Activated CD8-positive, alpha-beta memory T cell treated with anti-CD3 and anti-CD28 coated beads, Interleukin-2, amount 10 ng/mL, durations not matched to agents 7 days and 5 days (primary cell): ENCODE measurements around the gene TRABD2A. TPM values are rescaled to one million over a fixed set of nuclear protein-coding genes. Genes with fewer than 3 reads are reported as not detected.

Experiments
- ATAC-seq: fragments of 150-1000 bp; cut with Tn5 transposase; one replicate; pipeline ENCODE4 v1.10.0; 2021; ENCODE audit warnings: moderate library complexity
- CTCF ChIA-PET: fragments of 350-600 bp; sonication (Branson Sonifier 250); formaldehyde crosslinking; loops from one replicate; lab custom pipeline; 2021; ENCODE audit warnings: antibody characterized with exemption; lab: Charles Lee
- DNase-seq: peaks from one replicate; pipeline ENCODE4 v3.0.0-alpha.2; 2020
- H3K27ac Mint-ChIP-seq: one replicate; pipeline ENCODE4 v1.8.0; 2021; ENCODE audit warnings: mild to moderate bottlenecking, mixed read lengths
- H3K27me3 Mint-ChIP-seq: one replicate; pipeline ENCODE4 v1.8.0; 2021; ENCODE audit warnings: mixed read lengths
- H3K36me3 Mint-ChIP-seq: one replicate; pipeline ENCODE4 v1.8.0; 2021; ENCODE audit warnings: mild to moderate bottlenecking, mixed read lengths
- H3K4me1 Mint-ChIP-seq: one replicate; pipeline ENCODE4 v1.8.0; 2021; ENCODE audit warnings: mixed read lengths
- H3K4me3 Mint-ChIP-seq: one replicate; pipeline ENCODE4 v1.8.0; 2021; ENCODE audit warnings: mild to moderate bottlenecking, moderate library complexity, mixed read lengths
- H3K9me3 Mint-ChIP-seq: one replicate; pipeline ENCODE4 v1.8.0; 2022; ENCODE audit warnings: low read depth, mixed read lengths
- total RNA-seq, 2 experiments: library from RNA; stranded (reverse); gene quantifications; one replicate each; pipeline ENCODE4 v1.2.3, GENCODE V29; 2021

TRABD2A gene
- total RNA-seq, 2 experiments from 2014 or later, result 30.2 to 32.4 TPM

DNA sequence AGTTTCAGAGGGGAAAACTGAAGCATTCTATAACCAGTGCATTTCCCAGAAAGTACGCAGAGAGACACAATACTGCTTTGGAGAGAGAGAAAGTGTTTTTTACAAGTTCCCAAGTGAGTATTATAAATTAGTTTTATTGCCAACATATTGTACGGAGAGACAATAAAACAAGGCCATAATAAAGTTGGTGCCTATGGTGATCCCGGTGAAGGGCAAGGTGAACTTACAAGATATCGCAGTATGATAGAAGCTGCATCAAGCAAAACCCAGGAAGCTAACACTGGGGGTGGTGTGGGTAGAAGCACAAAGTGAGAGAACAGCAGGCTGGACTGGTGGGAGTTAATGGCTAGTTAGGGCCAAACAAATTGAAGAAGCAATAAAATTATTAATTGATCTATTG is 32.1 kb upstream of the TRABD2A start:
- CTCF ChIA-PET, result interaction anchor here (2.1 kb wide), 1 partner anchor 13 kb away, joined by 18 read pairs; no protein-coding TSS in a partner anchor
- peaks cover 30% of the 10 kb centered on the region for H3K4me1 Mint-ChIP-seq
- H3K9me3 Mint-ChIP-seq, result peaks cover 14% of the 10 kb centered on the region
- DNase-seq (no peak), ATAC-seq (no peak)
- H3K36me3 Mint-ChIP-seq, result peaks cover 26% of the 10 kb centered on the region
- H3K27ac Mint-ChIP-seq, result no peak overlapping the region
- H3K27me3 Mint-ChIP-seq, result no peaks in the 10 kb centered on the region
- no peak overlapping the region for H3K4me3 Mint-ChIP-seq

DNA sequence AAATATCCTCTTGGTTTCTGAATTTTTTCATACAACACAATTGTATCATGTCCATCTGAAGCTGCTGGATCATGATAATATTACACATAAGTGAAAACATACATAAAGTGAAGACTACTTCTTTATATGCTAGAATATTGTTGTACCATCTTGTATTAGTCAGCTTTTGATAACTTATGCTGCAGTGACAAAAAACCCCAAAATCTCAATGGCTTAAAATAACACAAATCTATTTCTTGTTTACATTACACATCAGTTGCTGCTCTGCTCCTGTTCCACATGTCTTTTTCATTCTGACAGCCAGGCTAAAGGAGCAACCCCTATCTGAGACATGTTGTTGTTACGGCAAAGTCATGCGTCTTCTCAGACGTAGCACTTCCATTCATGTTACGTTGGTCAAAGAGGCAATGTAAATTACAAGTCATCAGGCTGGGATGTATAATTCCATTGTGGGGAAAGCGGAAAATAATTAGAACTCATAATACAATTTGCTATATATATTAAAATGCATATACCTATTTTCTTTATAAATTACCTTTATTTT is 30.3 kb upstream of the TRABD2A start:
- H3K27ac Mint-ChIP-seq, result no peak overlapping the region
- H3K9me3 Mint-ChIP-seq, result peaks cover 14% of the 10 kb centered on the region
- peaks cover 40% of the 10 kb centered on the region for H3K36me3 Mint-ChIP-seq

DNA sequence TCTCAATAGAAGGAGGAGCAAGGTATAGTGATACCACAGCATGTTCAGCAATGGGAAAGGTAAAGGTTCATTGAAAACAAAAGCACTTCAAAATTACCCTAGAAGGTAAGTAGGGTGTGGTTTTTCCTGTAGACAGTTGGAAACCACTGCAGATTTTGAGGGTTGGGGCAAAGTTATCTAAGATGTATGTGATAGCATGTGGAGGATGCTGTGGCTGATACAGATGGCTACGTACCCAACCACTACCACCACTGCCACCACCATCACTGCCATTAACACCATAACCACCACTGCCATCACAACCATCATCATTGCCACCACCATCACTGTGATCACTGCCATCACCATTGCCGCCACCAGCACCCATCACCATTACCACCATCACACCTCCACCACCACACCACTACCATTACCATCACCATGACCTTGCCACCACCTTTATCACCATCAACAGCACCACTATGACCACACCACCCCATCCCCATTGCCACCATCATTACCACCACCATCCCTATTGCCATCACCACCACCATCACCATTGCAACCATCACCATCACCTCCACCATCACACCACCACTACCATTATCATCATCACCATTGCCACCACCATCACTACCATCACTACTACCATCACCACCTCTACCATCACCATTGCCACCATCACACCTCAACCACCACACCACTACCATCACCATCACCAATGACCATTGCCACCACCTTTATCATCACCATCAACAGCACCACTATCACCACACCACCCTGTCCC is 28.2 kb upstream of the TRABD2A start:
- Mint-ChIP-seq H3K4me1 (peaks cover 48% of the 10 kb centered on the region), H3K27me3 (no peaks in the 10 kb centered on the region)
- CTCF ChIA-PET, result interaction anchor here (3.6 to 7.9 kb wide), 3 partner anchors 16 to 28 kb away, joined by 23 to 116 read pairs (median 26); partner anchors contain the start of gene TRABD2A

More for the DNA sequence above, 30.3 kb upstream of the TRABD2A start:
- CTCF ChIA-PET, result interaction anchor here (1.5 to 2.1 kb wide), 2 partner anchors 15 to 29 kb away, joined by 4 to 18 read pairs; no protein-coding TSS in a partner anchor
- DNase-seq (peak; percentile 35), ATAC-seq (no peak)
- H3K4me1 Mint-ChIP-seq, result peaks cover 41% of the 10 kb centered on the region
- H3K27me3 Mint-ChIP-seq, result no peaks in the 10 kb centered on the region
- H3K4me3 Mint-ChIP-seq, result no peak overlapping the region

DNA sequence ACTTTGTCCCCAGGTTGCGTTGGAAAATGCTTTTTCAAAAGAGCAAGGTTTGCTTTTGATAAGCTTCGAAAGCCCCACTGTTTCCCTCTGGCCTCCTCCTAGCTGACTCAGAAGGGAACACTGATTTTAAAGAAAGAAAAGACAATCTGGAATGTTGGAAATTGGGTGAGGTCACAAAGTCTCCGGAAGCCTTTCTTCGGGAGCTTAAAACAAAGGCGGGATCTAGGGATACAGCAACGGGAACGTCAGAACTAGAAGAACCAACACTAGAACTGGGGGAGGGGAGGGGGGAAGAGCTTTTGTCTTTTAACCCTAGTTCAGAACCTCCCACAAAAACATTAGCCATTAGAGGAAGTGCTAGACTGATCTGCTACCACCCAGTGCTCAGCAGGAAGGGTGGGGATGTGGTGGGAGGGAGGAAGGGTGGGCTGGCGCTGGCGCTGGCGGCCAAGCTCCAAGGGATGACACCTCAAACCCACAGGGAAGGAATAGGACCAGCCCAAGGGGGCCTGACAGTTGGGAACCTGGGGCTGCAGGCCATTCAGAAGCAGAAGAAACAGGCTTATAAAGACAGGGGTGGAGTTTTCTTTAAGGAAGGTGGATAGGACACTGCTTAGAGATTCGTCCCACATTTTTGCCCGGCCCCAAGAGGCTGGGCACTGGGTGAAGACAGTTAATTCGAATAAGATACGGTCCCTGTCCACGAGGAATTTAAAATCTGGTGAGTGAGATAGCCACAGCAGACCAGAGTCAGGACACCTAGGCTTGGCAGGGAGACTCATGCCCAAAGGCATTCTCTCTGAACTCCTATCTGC is 26.2 kb upstream of the TRABD2A start:
- H3K4me1 Mint-ChIP-seq, result peaks cover 64% of the 10 kb centered on the region
- peaks cover 55% of the 10 kb centered on the region for H3K36me3 Mint-ChIP-seq
- DNase-seq (peak; percentile 84), ATAC-seq (peak; percentile 40)
- no peaks in the 10 kb centered on the region for H3K27me3 Mint-ChIP-seq
- CTCF ChIA-PET, result interaction anchor here (0.7 to 7.9 kb wide), 12 partner anchors 9 to 152 kb away, joined by 3 to 116 read pairs (median 6); partner anchors contain the start of gene TRABD2A
- H3K9me3 Mint-ChIP-seq, result peaks cover 14% of the 10 kb centered on the region
- H3K4me3 Mint-ChIP-seq, result peak overlapping the region; percentile 85
- H3K27ac Mint-ChIP-seq, result peak overlapping the region; percentile 91

More for the DNA sequence above, 28.2 kb upstream of the TRABD2A start:
- Mint-ChIP-seq H3K27ac (peak overlapping the region; percentile 91), H3K9me3 (peaks cover 14% of the 10 kb centered on the region), H3K4me3 (peak overlapping the region; percentile 44), H3K36me3 (peaks cover 45% of the 10 kb centered on the region)
- ATAC-seq (peak; percentile 4), DNase-seq (peak; percentile 83)

GRCh38 chr2:84906108-84906899 is 25.4 kb upstream of the TRABD2A start:
- CTCF ChIA-PET, result interaction anchor here (0.8 to 7.9 kb wide), 13 partner anchors 8 to 165 kb away, joined by 3 to 116 read pairs (median 5); partner anchors contain the start of gene TRABD2A
- H3K4me3 Mint-ChIP-seq, result peak overlapping the region; percentile 85
- peak; percentile 13 for ATAC-seq

DNA sequence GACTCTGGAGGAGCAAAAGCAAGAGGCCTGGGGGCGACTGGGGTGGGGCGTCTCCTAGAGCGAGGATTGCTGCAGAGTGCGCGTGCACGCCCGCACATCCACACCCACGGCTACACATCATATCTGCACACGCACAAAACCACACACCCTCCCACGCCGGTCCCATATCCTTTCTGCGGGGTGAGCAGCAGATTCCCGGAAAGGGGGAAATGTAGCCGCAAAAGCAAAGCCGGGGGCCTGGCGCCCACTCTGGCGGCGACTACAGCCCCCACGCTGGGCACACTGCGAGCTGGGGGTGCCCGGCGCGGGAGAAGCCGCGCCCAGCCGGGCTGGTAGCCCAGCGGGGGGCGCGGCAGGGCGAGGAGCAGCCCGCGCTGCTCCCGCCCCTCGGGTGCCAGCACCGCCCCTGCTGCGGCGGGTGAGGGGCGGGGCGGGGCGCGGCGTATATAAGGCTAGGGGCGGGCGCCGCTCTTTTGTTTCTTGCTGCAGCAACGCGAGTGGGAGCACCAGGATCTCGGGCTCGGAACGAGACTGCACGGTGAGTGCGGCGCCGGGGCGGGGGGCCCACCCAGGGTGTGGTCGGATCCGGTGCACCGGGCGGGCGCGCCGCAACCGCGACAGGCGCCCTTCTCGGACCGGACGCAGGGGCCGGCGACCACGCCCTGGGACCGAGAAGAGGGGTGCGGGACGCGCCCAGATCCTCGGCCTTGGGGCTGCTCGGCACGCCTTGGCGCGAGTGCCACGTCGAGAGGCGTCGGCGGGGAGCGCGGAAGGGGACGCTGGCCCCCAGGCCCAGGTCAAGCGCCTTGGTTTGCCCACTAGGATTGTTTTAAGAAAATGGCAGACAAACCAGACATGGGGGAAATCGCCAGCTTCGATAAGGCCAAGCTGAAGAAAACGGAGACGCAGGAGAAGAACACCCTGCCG is 24.6 kb upstream of the TRABD2A start, which contains the start of gene TMSB10:
Gene TMSB10 (plus strand): TSS at position 476 of the 927 bp plus-strand sequence.
- H3K36me3 Mint-ChIP-seq, result peaks cover 60% of the 10 kb centered on the region

More at GRCh38 chr2:84906108-84906899, 25.4 kb upstream of the TRABD2A start:
- peaks cover 14% of the 10 kb centered on the region for H3K9me3 Mint-ChIP-seq
- peak; percentile 80 for DNase-seq
- H3K27me3 Mint-ChIP-seq, result no peaks in the 10 kb centered on the region
- H3K36me3 Mint-ChIP-seq, result peaks cover 58% of the 10 kb centered on the region
- peak overlapping the region; percentile 91 for H3K27ac Mint-ChIP-seq
- H3K4me1 Mint-ChIP-seq, result peaks cover 67% of the 10 kb centered on the region

DNA sequence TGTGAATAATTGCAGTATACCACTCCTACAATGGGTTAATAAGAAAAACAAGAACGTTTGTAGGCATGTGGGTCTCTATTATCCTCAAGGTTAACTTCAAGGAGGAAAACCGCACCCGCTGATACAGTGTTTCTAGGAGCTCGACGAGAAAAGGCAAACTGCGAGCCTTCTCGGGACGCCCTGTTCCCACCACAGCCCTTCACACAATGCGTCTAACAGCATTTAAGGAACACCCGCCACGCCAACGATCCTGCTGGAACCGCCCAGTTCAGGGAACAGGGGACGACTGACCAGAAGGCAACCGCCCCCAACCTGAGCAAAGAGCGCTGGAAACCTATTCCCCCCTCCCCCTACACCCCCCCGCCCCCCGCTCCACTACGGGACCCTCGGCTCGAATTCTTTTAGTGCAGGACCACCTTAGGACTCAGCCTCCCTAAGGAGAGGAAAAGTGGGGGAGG is 23.9 kb upstream of the TRABD2A start:
- Mint-ChIP-seq H3K27ac (peak overlapping the region; percentile 88), H3K9me3 (peaks cover 10% of the 10 kb centered on the region), H3K4me3 (peak overlapping the region; percentile 85), H3K36me3 (peaks cover 56% of the 10 kb centered on the region), H3K27me3 (no peaks in the 10 kb centered on the region), H3K4me1 (peaks cover 72% of the 10 kb centered on the region)
- ATAC-seq (no peak), DNase-seq (peak; percentile 64)
- CTCF ChIA-PET, result interaction anchor here (0.7 to 7.9 kb wide), 7 partner anchors 8 to 415 kb away, joined by 3 to 116 read pairs (median 4); partner anchors contain the start of gene TRABD2A

More for the DNA sequence above, 24.6 kb upstream of the TRABD2A start, which contains the start of gene TMSB10:
- ATAC-seq (peak; percentile 73), DNase-seq (peak; percentile 91)
- H3K4me3 Mint-ChIP-seq, result peak within 1 kb of the TSS; percentile 85
- H3K27ac Mint-ChIP-seq, result peak within 1 kb of the TSS; percentile 91
- peaks cover 13% of the 10 kb centered on the region for H3K9me3 Mint-ChIP-seq
- peaks cover 72% of the 10 kb centered on the region for H3K4me1 Mint-ChIP-seq
- H3K27me3 Mint-ChIP-seq, result no peaks in the 10 kb centered on the region
- CTCF ChIA-PET, result interaction anchor here (0.7 to 7.9 kb wide), 13 partner anchors 9 to 415 kb away, joined by 3 to 116 read pairs (median 5); partner anchors contain the start of gene TRABD2A

DNA sequence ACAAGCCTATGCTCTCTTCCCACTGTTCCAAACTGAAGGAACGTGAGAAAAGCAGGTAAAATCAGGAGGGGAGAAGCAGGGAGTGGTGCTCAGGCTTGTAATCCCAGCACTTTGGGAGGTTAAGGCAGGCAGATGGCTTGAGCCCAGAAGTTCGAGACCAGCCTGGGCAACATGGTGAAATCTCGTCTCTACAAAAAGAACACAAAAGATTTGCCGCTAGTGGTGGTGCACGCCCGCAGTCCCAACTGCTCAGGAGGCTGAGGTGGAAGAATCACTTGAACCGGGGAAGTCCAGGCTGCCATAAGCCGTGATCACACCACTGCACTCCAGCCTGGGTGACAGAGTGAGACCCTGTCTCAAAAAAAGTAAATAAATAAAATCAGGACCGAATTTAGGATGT is 23.3 kb upstream of the TRABD2A start:
- H3K27ac Mint-ChIP-seq, result peak overlapping the region; percentile 88
- CTCF ChIA-PET, result interaction anchor here (1.0 to 7.9 kb wide), 6 partner anchors 7 to 71 kb away, joined by 3 to 116 read pairs (median 4); no protein-coding TSS in a partner anchor
- DNase-seq (peak; percentile 38), ATAC-seq (no peak)
- peaks cover 4% of the 10 kb centered on the region for H3K9me3 Mint-ChIP-seq
- peaks cover 70% of the 10 kb centered on the region for H3K4me1 Mint-ChIP-seq
- peaks cover 50% of the 10 kb centered on the region for H3K36me3 Mint-ChIP-seq
- H3K27me3 Mint-ChIP-seq, result no peaks in the 10 kb centered on the region
- peak overlapping the region; percentile 85 for H3K4me3 Mint-ChIP-seq

DNA sequence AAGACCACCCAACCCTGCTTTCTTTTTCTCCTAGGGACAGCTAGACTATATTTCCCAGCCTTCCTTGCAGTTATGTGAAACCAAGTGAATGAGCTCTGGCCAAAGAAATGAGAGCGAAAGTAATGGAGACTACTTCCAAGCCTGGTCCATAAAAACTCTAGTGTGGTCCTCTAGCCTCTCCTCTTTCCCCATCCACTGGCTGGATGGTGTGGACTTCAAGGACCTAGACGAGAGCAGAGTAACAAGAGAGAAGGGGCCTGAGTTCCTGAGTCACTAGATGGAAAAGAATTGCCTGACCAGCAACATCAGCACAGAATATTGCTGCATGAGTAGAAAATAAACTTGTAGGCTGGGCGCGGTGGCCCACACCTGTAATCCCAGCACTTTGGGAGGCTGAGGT is 21.6 kb upstream of the TRABD2A start:
- Mint-ChIP-seq H3K27ac (no peak overlapping the region), H3K9me3 (peaks cover 2% of the 10 kb centered on the region), H3K4me1 (peaks cover 69% of the 10 kb centered on the region), H3K36me3 (peaks cover 39% of the 10 kb centered on the region), H3K4me3 (no peak overlapping the region), H3K27me3 (no peaks in the 10 kb centered on the region)
- DNase-seq (peak; percentile 28), ATAC-seq (no peak)
- CTCF ChIA-PET, result interaction anchor here (7.9 kb wide), 1 partner anchor 22 kb away, joined by 116 read pairs; no protein-coding TSS in a partner anchor

GRCh38 chr2:84901593-84902120 is 20.8 kb upstream of the TRABD2A start:
- CTCF ChIA-PET, result interaction anchor here (1.3 to 7.9 kb wide), 2 partner anchors 13 to 23 kb away, joined by 3 to 116 read pairs; no protein-coding TSS in a partner anchor
- ATAC-seq (no peak), DNase-seq (peak; percentile 46)
- H3K27ac Mint-ChIP-seq, result peak overlapping the region; percentile 55
- no peaks in the 10 kb centered on the region for H3K27me3 Mint-ChIP-seq
- peaks cover 30% of the 10 kb centered on the region for H3K36me3 Mint-ChIP-seq
- peaks cover 67% of the 10 kb centered on the region for H3K4me1 Mint-ChIP-seq
- H3K9me3 Mint-ChIP-seq, result peaks cover 2% of the 10 kb centered on the region
- H3K4me3 Mint-ChIP-seq, result no peak overlapping the region

DNA sequence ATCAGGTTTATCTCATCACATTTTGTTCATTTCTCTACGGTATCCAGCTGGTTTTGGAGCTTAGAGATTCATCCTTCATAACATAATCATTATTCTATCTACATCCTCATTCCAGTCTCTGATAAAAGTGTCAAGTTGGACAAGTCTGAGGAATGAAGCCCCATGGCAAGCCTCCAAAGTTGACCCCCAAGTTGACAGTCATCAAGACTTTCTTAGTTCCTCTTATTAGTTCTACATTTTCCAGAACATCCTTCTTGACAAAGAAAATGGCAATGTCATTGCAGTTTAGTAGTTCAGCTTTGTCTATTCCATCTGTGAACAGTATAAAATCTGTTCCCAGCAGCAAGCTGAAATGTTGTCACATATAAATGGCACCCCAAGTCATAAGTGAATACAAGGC is 20.1 kb upstream of the TRABD2A start:
- Mint-ChIP-seq H3K27ac (no peak overlapping the region), H3K27me3 (no peaks in the 10 kb centered on the region), H3K4me1 (peaks cover 72% of the 10 kb centered on the region), H3K9me3 (peaks cover 2% of the 10 kb centered on the region), H3K4me3 (no peak overlapping the region), H3K36me3 (peaks cover 26% of the 10 kb centered on the region)
- ATAC-seq (no peak), DNase-seq (no peak)
- CTCF ChIA-PET, result interaction anchor here (1.3 to 7.9 kb wide), 2 partner anchors 13 to 24 kb away, joined by 3 to 116 read pairs; no protein-coding TSS in a partner anchor
